Adrenal gland (tissue), 5 donors: ENCODE measurements around the gene EZH2.

Experiments
- CTCF ChIP-seq, 6 experiments: fragments of 450-650 bp in 4 of 6; fragments of 200-600 bp in 2 of 6; sonication (generic) in 1 of 6; IDR thresholded peaks; 1 replicate in 5 of 6; 2 replicates in 1 of 6; pipeline versions ENCODE4 v1.5.1 to v1.8.0; 2016 to 2021; ENCODE audit warnings: antibody characterized with exemption in 6 of 6, mild to moderate bottlenecking in 2 of 6, moderate library complexity in 1 of 6
- POLR2A ChIP-seq, 2 donors: fragments of 450-650 bp; IDR thresholded peaks; one replicate each; pipeline ENCODE4 v1.6.1; 2017; ENCODE audit warnings: antibody characterized with exemption in 2 of 2, mild to moderate bottlenecking in 2 of 2, moderate library complexity in 1 of 2
- donor health status: DM: no; HTN: no; CAD: no.

DNA sequence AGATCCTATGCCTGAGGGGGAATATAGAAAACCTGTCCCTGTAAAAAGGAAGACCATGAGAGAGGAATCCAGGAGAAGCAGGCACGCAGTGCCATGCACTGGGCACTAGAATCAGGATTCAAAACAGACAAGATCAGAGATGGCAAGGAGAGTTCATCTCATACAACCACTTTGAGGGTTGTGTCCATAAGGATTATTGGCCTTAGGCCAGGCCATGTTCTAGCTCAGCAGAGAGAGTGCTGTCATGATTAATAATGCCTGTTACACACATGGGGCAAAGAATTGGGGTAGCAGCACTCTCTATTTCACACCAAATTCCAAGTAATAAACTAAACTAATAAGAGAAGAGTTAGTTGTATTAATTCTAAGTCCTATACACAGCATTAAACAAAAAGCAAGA lies 29.1 kb downstream of the EZH2 start:
- TF ChIP-seq POLR2A (IDR thresholded peaks at IDR 0.05) (no peak), CTCF (IDR thresholded peaks at IDR 0.05) (no peak)
